Endothelial cell of umbilical vein (primary cell): ENCODE results near the gene SIGLEC8. TPM values are rescaled to one million over a fixed set of nuclear protein-coding genes. Genes with fewer than 3 reads are reported as not detected.

ENCODE experiments used
- BruUV-seq: library from RNA; stranded (reverse); fragments of 400-500 nt; replicated peaks from 2 replicates; lab custom pipeline; 2021; lab: Mats Ljungman, UMichigan
- CTCF ChIA-PET: fragments of 300-600, 350-600 bp; sonication (Branson Sonifier 250); formaldehyde crosslinking; loops from one replicate; lab custom pipeline; 2021; ENCODE audit warnings: antibody characterized with exemption, inconsistent platforms; lab: Charles Lee
- POLR2A ChIA-PET: fragments of 300-600, 350-600 bp; sonication (Branson Sonifier 250); formaldehyde crosslinking; loops from one replicate; lab custom pipeline; 2021; ENCODE audit warnings: antibody characterized with exemption, inconsistent platforms; lab: Charles Lee
- DNase-seq: peaks from one replicate; pipeline ENCODE4 v3.0.0-alpha.2; 2011; ENCODE audit warnings: low read depth, low spot score
- FAIRE-seq: peaks from 2 replicates; lab custom pipeline; 2011; peaks lifted over from hg19 to GRCh38; lab: Jason Lieb, UNC
- H2AFZ ChIP-seq: 2 replicates; pipeline ENCODE4 v1.6.0; 2012; ENCODE audit warnings: low read depth, low read length, control low read depth, inconsistent platforms
- H3K27ac ChIP-seq: 2 replicates; pipeline ENCODE4 v1.5.1; 2011; ENCODE audit warnings: low read depth, mild to moderate bottlenecking, control low read depth, low read length, moderate library complexity; ENCODE audit not compliant: insufficient read depth
- H3K27me3 ChIP-seq, 2 experiments: 2 replicates each; pipeline versions ENCODE4 v1.6.0 to v1.6.1; 2011; ENCODE audit warnings: low read length in 2 of 2, mixed read lengths in 1 of 2; ENCODE audit not compliant: control insufficient read depth in 2 of 2, insufficient read depth in 2 of 2
- H3K36me3 ChIP-seq, 2 experiments: 2 replicates in 1 of 2; 3 replicates in 1 of 2; pipeline ENCODE4 v1.5.1; 2011; ENCODE audit warnings: low read length in 2 of 2, mild to moderate bottlenecking in 1 of 2, moderate library complexity in 1 of 2; ENCODE audit not compliant: control insufficient read depth in 2 of 2, insufficient read depth in 2 of 2; ENCODE audit errors: extremely low read depth in 1 of 2
- H3K4me1 ChIP-seq: 3 replicates; pipeline ENCODE4 v1.5.1; 2011; ENCODE audit warnings: mild to moderate bottlenecking, low read length; ENCODE audit not compliant: control insufficient read depth, insufficient read depth; ENCODE audit errors: extremely low read depth
- H3K4me2 ChIP-seq: 2 replicates; pipeline ENCODE4 v1.6.1; 2011; ENCODE audit warnings: low read length, control low read depth, mixed read lengths; ENCODE audit not compliant: insufficient read depth
- H3K4me3 ChIP-seq, 3 experiments: fragments of 200-600 bp in 1 of 3; sonication (generic), shearing (Covaris generic) in 1 of 3; replicated peaks in 1 of 3; 2 replicates each; pipeline ENCODE4 v1.5.1; 2011 to 2016; ENCODE audit warnings: control low read depth in 3 of 3, low read length in 3 of 3, mild to moderate bottlenecking in 2 of 3, inconsistent platforms in 1 of 3, low read depth in 1 of 3, moderate library complexity in 1 of 3; ENCODE audit not compliant: insufficient read depth in 1 of 3
- H3K79me2 ChIP-seq: 2 replicates; pipeline ENCODE4 v1.6.0; 2012; ENCODE audit warnings: low read length, inconsistent platforms; ENCODE audit not compliant: control insufficient read depth, insufficient read depth
- H3K9ac ChIP-seq: replicated peaks from 2 replicates; pipeline ENCODE3; 2011; ENCODE audit warnings: low read length, control low read depth; ENCODE audit not compliant: insufficient read depth; ENCODE audit errors: extremely low read depth
- H3K9me1 ChIP-seq: replicated peaks from 3 replicates; pipeline ENCODE4 v1.6.0; 2011; ENCODE audit warnings: mild to moderate bottlenecking, low read length; ENCODE audit not compliant: control insufficient read depth, insufficient read depth; ENCODE audit errors: extremely low read depth
- H3K9me3 ChIP-seq: replicated peaks from 2 replicates; pipeline ENCODE4 v1.5.1; 2012; ENCODE audit warnings: low read length, inconsistent platforms; ENCODE audit not compliant: control insufficient read depth, insufficient read depth
- H4K20me1 ChIP-seq: replicated peaks from 2 replicates; pipeline ENCODE3; 2011; ENCODE audit warnings: mild to moderate bottlenecking, low read length; ENCODE audit not compliant: control insufficient read depth, insufficient read depth; ENCODE audit errors: extremely low read depth
- EZH2 ChIP-seq: IDR thresholded peaks from 2 replicates; pipeline ENCODE4 v1.6.1; 2012; ENCODE audit warnings: borderline replicate concordance, low read depth, mild to moderate bottlenecking, moderate library complexity, low read length, inconsistent platforms; ENCODE audit not compliant: severe bottlenecking
- FOS ChIP-seq: IDR thresholded peaks from 2 replicates; pipeline ENCODE4 v1.6.1; 2011; ENCODE audit warnings: mild to moderate bottlenecking, low read length, moderate library complexity, borderline replicate concordance; ENCODE audit not compliant: insufficient read depth
- GATA2 ChIP-seq: IDR thresholded peaks from 2 replicates; pipeline ENCODE4 v1.7.0; 2011; ENCODE audit warnings: low read depth, mild to moderate bottlenecking, moderate library complexity, mixed read lengths, low read length; ENCODE audit not compliant: insufficient read length, insufficient read depth
- JUN ChIP-seq: IDR thresholded peaks from 2 replicates; pipeline ENCODE4 v1.6.1; 2011; ENCODE audit warnings: borderline replicate concordance, low read depth; ENCODE audit not compliant: insufficient read length, insufficient read depth
- MYC ChIP-seq: IDR thresholded peaks from one replicate; pipeline ENCODE4 v1.6.1; 2011; ENCODE audit warnings: mild to moderate bottlenecking, low read depth, low read length
- POLR2A ChIP-seq: IDR thresholded peaks from 2 replicates; pipeline ENCODE4 v1.6.1; 2012; ENCODE audit warnings: low read depth, mild to moderate bottlenecking, control low read depth, low read length
- POLR2AphosphoS5 ChIP-seq: IDR thresholded peaks from 2 replicates; pipeline ENCODE4 v1.6.1; 2012; ENCODE audit warnings: low read depth, mild to moderate bottlenecking, control low read depth, low read length, moderate library complexity; ENCODE audit not compliant: insufficient read depth
- dilution Hi-C: fragments of 300-500 bp; cut with MboI; formaldehyde crosslinking; loops from one replicate; pipeline ENCODE4 v1.15.0; 2019; ENCODE audit warnings: low sequenced_read_pairs; ENCODE audit not compliant: extremely low pct_ligation_motif_present
- intact Hi-C: fragments of 100-400 bp; cut with micrococcal nuclease; formaldehyde crosslinking; loops from one replicate; pipeline ENCODE4 v1.10.0; 2022
- polyA plus RNA-seq, 4 experiments: library from polyadenylated mRNA; depleted of rRNA in 3 of 4; stranded (reverse) in 3 of 4; unstranded in 1 of 4; fragments of >200 nt; gene quantifications; 2 replicates each; pipeline versions ENCODE4 v1.2.1 to v1.2.3, GENCODE V29; 2011 to 2012; ENCODE audit warnings: missing spikeins in 1 of 4
- total RNA-seq: library from RNA; stranded (reverse); gene quantifications from 2 replicates; pipeline ENCODE4 v1.2.3, GENCODE V29; 2021
- TF ChIP-seq, protein P1 (sequence below): IDR thresholded peaks from 2 replicates; pipeline ENCODE4 v1.6.1; 2011; ENCODE audit not compliant: insufficient read depth, insufficient read length
- TF ChIP-seq, protein P2 (sequence below), 2 donors: IDR thresholded peaks; 1 replicate in 1 of 2; 2 replicates in 1 of 2; pipeline ENCODE4 v1.5.1; 2011; ENCODE audit warnings: low read length in 2 of 2, mild to moderate bottlenecking in 2 of 2, moderate library complexity in 2 of 2, control low read depth in 1 of 2, inconsistent platforms in 1 of 2, low read depth in 1 of 2; ENCODE audit not compliant: insufficient read depth in 1 of 2; ENCODE audit errors: extremely low read depth in 1 of 2

Gene SIGLEC8
- total and polyA plus RNA-seq, 2 donors (not counting 3 experiments of a cell fraction or from before 2014, with no cell fraction given): not detected

GRCh38 chr19:51469629-51470028 is 11.4 kb upstream of the SIGLEC8 start:
- BruUV-seq: no TSS peak
- DNase-seq (no peak), FAIRE-seq (no peak)
- Histone ChIP-seq H3K9me1 (no peaks in the 10 kb centered on the region), H3K9me3 (no peaks in the 10 kb centered on the region), H3K27me3 (no peaks in the 10 kb centered on the region), H2AFZ (no peak overlapping the region), H3K27ac (no peak overlapping the region), H4K20me1 (no peaks in the 10 kb centered on the region), H3K4me3 (no peak overlapping the region), H3K4me2 (no peak overlapping the region), H3K4me1 (no peaks in the 10 kb centered on the region), H3K9ac (no peak overlapping the region), H3K79me2 (no peaks in the 10 kb centered on the region), H3K36me3 (no peaks in the 10 kb centered on the region)
- TF ChIP-seq FOS: no peak
- TF ChIP-seq, protein P1, sequence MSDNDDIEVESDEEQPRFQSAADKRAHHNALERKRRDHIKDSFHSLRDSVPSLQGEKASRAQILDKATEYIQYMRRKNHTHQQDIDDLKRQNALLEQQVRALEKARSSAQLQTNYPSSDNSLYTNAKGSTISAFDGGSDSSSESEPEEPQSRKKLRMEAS: no peak
- TF ChIP-seq EZH2: no peak
- TF ChIP-seq MYC: no peak
- TF ChIP-seq, protein P2, sequence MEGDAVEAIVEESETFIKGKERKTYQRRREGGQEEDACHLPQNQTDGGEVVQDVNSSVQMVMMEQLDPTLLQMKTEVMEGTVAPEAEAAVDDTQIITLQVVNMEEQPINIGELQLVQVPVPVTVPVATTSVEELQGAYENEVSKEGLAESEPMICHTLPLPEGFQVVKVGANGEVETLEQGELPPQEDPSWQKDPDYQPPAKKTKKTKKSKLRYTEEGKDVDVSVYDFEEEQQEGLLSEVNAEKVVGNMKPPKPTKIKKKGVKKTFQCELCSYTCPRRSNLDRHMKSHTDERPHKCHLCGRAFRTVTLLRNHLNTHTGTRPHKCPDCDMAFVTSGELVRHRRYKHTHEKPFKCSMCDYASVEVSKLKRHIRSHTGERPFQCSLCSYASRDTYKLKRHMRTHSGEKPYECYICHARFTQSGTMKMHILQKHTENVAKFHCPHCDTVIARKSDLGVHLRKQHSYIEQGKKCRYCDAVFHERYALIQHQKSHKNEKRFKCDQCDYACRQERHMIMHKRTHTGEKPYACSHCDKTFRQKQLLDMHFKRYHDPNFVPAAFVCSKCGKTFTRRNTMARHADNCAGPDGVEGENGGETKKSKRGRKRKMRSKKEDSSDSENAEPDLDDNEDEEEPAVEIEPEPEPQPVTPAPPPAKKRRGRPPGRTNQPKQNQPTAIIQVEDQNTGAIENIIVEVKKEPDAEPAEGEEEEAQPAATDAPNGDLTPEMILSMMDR (IDR thresholded peaks at IDR 0.05; ENCODE audit: extremely low read depth in 1 of 2, insufficient read depth in 1 of 2, low read depth in 1 of 2, low read length in 2 of 2): no peak
- no peak for TF ChIP-seq POLR2AphosphoS5
- no peak for TF ChIP-seq POLR2A
- no peak for TF ChIP-seq GATA2
- no peak for TF ChIP-seq JUN
- ChIA-PET POLR2A (no interaction called here), CTCF (interaction anchor here (10.3 kb wide), 1 partner anchor 188 kb away, joined by 414 read pairs; no protein-coding TSS in a partner anchor)
- intact Hi-C loops (no loop called here), dilution Hi-C loops (no loop called here)
